ENCODE measurements around the gene FKBP4. TPM values are rescaled to one million over a fixed set of nuclear protein-coding genes. Genes with fewer than 3 reads are reported as not detected.

Gene FKBP4
- total and polyA plus RNA-seq, 2 of the 13 experiments (the other 11 are each of a cell fraction or from before 2014, with no cell fraction given), result 25.7 to 66.1 TPM

GRCh38 chr12:2794736-2795289 is at the start of gene FKBP4 (continued):
- TF ChIP-seq, protein P1, sequence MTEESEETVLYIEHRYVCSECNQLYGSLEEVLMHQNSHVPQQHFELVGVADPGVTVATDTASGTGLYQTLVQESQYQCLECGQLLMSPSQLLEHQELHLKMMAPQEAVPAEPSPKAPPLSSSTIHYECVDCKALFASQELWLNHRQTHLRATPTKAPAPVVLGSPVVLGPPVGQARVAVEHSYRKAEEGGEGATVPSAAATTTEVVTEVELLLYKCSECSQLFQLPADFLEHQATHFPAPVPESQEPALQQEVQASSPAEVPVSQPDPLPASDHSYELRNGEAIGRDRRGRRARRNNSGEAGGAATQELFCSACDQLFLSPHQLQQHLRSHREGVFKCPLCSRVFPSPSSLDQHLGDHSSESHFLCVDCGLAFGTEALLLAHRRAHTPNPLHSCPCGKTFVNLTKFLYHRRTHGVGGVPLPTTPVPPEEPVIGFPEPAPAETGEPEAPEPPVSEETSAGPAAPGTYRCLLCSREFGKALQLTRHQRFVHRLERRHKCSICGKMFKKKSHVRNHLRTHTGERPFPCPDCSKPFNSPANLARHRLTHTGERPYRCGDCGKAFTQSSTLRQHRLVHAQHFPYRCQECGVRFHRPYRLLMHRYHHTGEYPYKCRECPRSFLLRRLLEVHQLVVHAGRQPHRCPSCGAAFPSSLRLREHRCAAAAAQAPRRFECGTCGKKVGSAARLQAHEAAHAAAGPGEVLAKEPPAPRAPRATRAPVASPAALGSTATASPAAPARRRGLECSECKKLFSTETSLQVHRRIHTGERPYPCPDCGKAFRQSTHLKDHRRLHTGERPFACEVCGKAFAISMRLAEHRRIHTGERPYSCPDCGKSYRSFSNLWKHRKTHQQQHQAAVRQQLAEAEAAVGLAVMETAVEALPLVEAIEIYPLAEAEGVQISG (CRISPR knock-in tag; IDR thresholded peaks at IDR 0.05), result peak; percentile 64
- TF ChIP-seq KLF15 (CRISPR knock-in tag; IDR thresholded peaks at IDR 0.05; ENCODE audit: borderline replicate concordance), result peak; percentile 72; the same call in 1 of the 2 replicates
- no peak for TF ChIP-seq NFIC (IDR thresholded peaks at IDR 0.05; ENCODE audit: low read length)
- TF ChIP-seq MEIS1 (CRISPR knock-in tag; IDR thresholded peaks at IDR 0.05; ENCODE audit: borderline replicate concordance), result no peak
- TF ChIP-seq, protein P2, sequence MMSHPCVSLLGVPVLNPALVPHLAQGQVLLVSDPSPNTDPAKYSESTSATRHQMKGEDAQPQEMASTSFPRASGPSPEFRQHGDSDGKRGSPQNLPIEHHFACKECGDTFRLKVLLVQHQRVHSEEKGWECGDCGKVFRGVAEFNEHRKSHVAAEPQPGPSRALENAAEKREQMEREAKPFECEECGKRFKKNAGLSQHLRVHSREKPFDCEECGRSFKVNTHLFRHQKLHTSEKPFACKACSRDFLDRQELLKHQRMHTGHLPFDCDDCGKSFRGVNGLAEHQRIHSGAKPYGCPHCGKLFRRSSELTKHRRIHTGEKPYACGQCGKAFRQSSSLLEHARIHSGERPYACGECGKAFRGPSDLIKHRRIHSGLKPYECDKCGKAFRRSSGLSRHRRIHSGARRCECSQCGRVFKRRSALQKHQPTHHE (CRISPR knock-in tag; IDR thresholded peaks at IDR 0.05; ENCODE audit: borderline replicate concordance), result peak; percentile 37; the same call in 1 of the 2 replicates
- peak in 1 of 2 experiments; percentile 59; a peak in 2 of 4 replicates for TF ChIP-seq HMGXB4 (CRISPR knock-in tag; IDR thresholded peaks at IDR 0.05; ENCODE audit: borderline replicate concordance in 1 of 2, low read depth in 1 of 2)
- TF ChIP-seq MXD1 (CRISPR knock-in tag; IDR thresholded peaks at IDR 0.05), result peak; percentile 68; the same call in 1 of the 2 replicates
- TF ChIP-seq ZNF552 (CRISPR knock-in tag; IDR thresholded peaks at IDR 0.05; ENCODE audit: borderline replicate concordance), result 0 out of 2 replicates have a peak, but pooled peaks have one; percentile 25
- TF ChIP-seq ZNF839 (CRISPR knock-in tag; IDR thresholded peaks at IDR 0.05; ENCODE audit: borderline replicate concordance), result no peak
- peak in 1 of 2 experiments; percentile 63; a peak in 1 of 4 replicates for TF ChIP-seq KLF16 (CRISPR knock-in tag; IDR thresholded peaks at IDR 0.05)
- TF ChIP-seq AGO1 (IDR thresholded peaks at IDR 0.05; ENCODE audit: low read depth, low read length, poor library complexity, severe bottlenecking), result peak; percentile 50
- peak; percentile 50; the same call in 1 of the 2 replicates for TF ChIP-seq TAF1 (CRISPR knock-in tag; IDR thresholded peaks at IDR 0.05)
- TF ChIP-seq GABPB1 (CRISPR knock-in tag; IDR thresholded peaks at IDR 0.05), result peak; percentile 40; the same call in 1 of the 2 replicates
- TF ChIP-seq RNF2 (conservative IDR thresholded peaks at IDR 0.05; ENCODE audit: low read depth), result peak; percentile 81; the same call in 1 of the 2 replicates
- peak; percentile 70 for TF ChIP-seq IRF2 (CRISPR knock-in tag; IDR thresholded peaks at IDR 0.05)
- TF ChIP-seq ZUFSP (CRISPR knock-in tag; IDR thresholded peaks at IDR 0.05; ENCODE audit: borderline replicate concordance), result no peak
- TF ChIP-seq ZNF605 (CRISPR knock-in tag; IDR thresholded peaks at IDR 0.05), result 0 out of 2 replicates have a peak, but pooled peaks have one; percentile 24

Data from HepG2 (cell line).